Upper lobe of right lung (tissue), 1 donor: ENCODE results near the gene PTBP3. TPM values are rescaled to one million over a fixed set of nuclear protein-coding genes. Genes with fewer than 3 reads are reported as not detected.

ENCODE experiments used
- ATAC-seq: fragments of 200-7000 bp; cut with Tn5 transposase; one replicate; pipeline ENCODE4 v1.9.1; 2020; ENCODE audit warnings: mild to moderate bottlenecking, moderate library complexity
- DNase-seq: peaks from one replicate; pipeline ENCODE4 v3.0.0-alpha.2; 2020
- H3K27ac ChIP-seq: fragments of 200-600 bp; one replicate; pipeline ENCODE4 v1.8.0; 2022
- H3K27me3 ChIP-seq: fragments of 200-600 bp; one replicate; pipeline ENCODE4 v1.8.0; 2022; ENCODE audit warnings: mild to moderate bottlenecking
- H3K36me3 ChIP-seq: fragments of 200-600 bp; one replicate; pipeline ENCODE4 v1.8.0; 2022
- H3K4me1 ChIP-seq: fragments of 200-600 bp; one replicate; pipeline ENCODE4 v1.8.0; 2022
- H3K4me3 ChIP-seq: fragments of 200-600 bp; one replicate; pipeline ENCODE4 v1.8.0; 2022; ENCODE audit warnings: mild to moderate bottlenecking
- H3K9me3 ChIP-seq: fragments of 200-600 bp; one replicate; pipeline ENCODE4 v1.8.0; 2022
- CTCF ChIP-seq: fragments of 200-600 bp; IDR thresholded peaks from one replicate; pipeline ENCODE4 v1.8.0; 2022; ENCODE audit warnings: antibody characterized with exemption
- intact Hi-C: fragments of 100-400 bp; cut with DNase I; formaldehyde crosslinking; loops from one replicate; pipeline ENCODE4 v1.11.0; 2022
- total RNA-seq: library from RNA; stranded (reverse); fragmentation: NEBNext Ultra II Directional; extraction: Animal tissue kit (Norgen Biotek cat#: 25700); gene quantifications from one replicate; pipeline ENCODE4 v1.2.1, GENCODE V29; 2021
- donor health status: DM: no; HTN: yes; CAD: no; lungs with severe emphysema.

Gene PTBP3
- total RNA-seq, 1 donor from 2014 or later, result 77.6 TPM

GRCh38 chr9:112312139-112312538 lies 21.3 kb downstream of the PTBP3 start:
- intact Hi-C loops, result no loop called here
- DNase-seq (no peak), ATAC-seq (no peak)
- H3K36me3 ChIP-seq, result no peaks in the 10 kb centered on the region
- no peak overlapping the region for H3K27ac ChIP-seq
- no peaks in the 10 kb centered on the region for H3K9me3 ChIP-seq
- H3K4me3 ChIP-seq, result no peak overlapping the region
- no peak for TF ChIP-seq CTCF
- H3K4me1 ChIP-seq, result peaks cover 21% of the 10 kb centered on the region
- no peaks in the 10 kb centered on the region for H3K27me3 ChIP-seq

DNA sequence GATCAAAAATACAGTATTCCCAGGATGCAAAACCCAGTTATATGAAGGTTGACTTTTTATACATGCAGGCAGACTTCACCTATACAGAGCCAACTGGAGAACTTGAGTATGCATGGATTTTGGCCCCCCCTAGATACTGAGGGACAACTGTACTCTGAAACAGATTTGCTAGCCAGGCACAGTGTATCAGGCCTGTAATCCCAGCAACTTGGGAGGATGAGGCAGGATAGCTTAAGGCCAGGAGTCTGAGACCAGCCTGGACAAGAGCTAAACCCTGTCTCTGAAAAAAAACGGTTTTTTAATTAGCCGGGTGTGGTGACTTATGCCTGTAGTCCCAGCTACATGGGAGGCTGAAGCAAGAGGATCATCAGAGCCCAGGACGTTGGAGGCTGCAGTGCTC lies 21.9 kb downstream of the PTBP3 start:
- ATAC-seq (no peak), DNase-seq (no peak)
- intact Hi-C loops, result no loop called here
- no peaks in the 10 kb centered on the region for H3K36me3 ChIP-seq
- no peak overlapping the region for H3K4me3 ChIP-seq
- no peak overlapping the region for H3K27ac ChIP-seq
- peaks cover 17% of the 10 kb centered on the region for H3K4me1 ChIP-seq
- TF ChIP-seq CTCF, result no peak
- no peaks in the 10 kb centered on the region for H3K9me3 ChIP-seq
- H3K27me3 ChIP-seq, result no peaks in the 10 kb centered on the region

- H3K27me3 ChIP-seq, result no peaks in the 10 kb centered on the region
- no peak overlapping the region for H3K4me3 ChIP-seq
- DNase-seq (no peak), ATAC-seq (no peak)
- H3K4me1 ChIP-seq, result peaks cover 11% of the 10 kb centered on the region
- no peak for TF ChIP-seq CTCF
- H3K36me3 ChIP-seq, result no peaks in the 10 kb centered on the region
- no peak overlapping the region for H3K27ac ChIP-seq
- no peaks in the 10 kb centered on the region for H3K9me3 ChIP-seq
- intact Hi-C loops, result no loop called here
These were observed 22.6 kb downstream of the PTBP3 start for GRCh38 chr9:112310826-112311225.

- intact Hi-C loops, result no loop called here
- DNase-seq, result no peak
- H3K27ac ChIP-seq, result no peak overlapping the region
- TF ChIP-seq CTCF, result no peak
- ATAC-seq, result no peak
- H3K36me3 ChIP-seq, result no peaks in the 10 kb centered on the region
- no peaks in the 10 kb centered on the region for H3K27me3 ChIP-seq
- H3K9me3 ChIP-seq, result no peaks in the 10 kb centered on the region
- H3K4me3 ChIP-seq, result no peak overlapping the region
- H3K4me1 ChIP-seq, result peaks cover 10% of the 10 kb centered on the region
These were observed 24.8 kb downstream of the PTBP3 start for GRCh38 chr9:112308588-112308987.

DNA sequence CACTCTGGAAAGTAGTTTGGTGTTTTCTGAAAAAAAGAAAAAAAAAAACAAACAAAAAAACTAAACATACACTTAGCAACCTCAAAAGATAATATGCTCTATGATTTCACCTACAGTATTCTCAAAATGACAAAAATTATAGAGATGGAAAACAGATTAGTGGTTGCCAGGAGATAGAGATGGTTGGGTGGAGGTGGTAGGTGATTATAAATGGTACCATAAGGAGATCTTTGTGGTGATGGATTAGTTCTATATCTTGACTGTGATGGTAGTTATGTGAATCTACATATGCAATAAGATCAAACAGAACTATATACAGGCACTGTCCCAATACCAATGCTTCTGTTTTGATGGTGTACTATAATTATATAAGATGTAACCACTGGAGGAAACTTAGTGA lies 32.0 kb downstream of the PTBP3 start:
- Histone ChIP-seq H3K9me3 (no peaks in the 10 kb centered on the region), H3K36me3 (no peaks in the 10 kb centered on the region), H3K4me1 (peaks cover 6% of the 10 kb centered on the region), H3K27me3 (no peaks in the 10 kb centered on the region), H3K27ac (no peak overlapping the region), H3K4me3 (no peak overlapping the region)
- TF ChIP-seq CTCF, result no peak
- DNase-seq (no peak), ATAC-seq (no peak)
- intact Hi-C loops, result no loop called here

- H3K9me3 ChIP-seq, result no peaks in the 10 kb centered on the region
- H3K27ac ChIP-seq, result no peak overlapping the region
- TF ChIP-seq CTCF, result no peak
- intact Hi-C loops, result no loop called here
- no peaks in the 10 kb centered on the region for H3K36me3 ChIP-seq
- ATAC-seq, result peak; percentile 35
- no peak overlapping the region for H3K4me3 ChIP-seq
- no peaks in the 10 kb centered on the region for H3K27me3 ChIP-seq
- H3K4me1 ChIP-seq, result peaks cover 6% of the 10 kb centered on the region
- DNase-seq, result no peak
These were observed 33.9 kb downstream of the PTBP3 start for GRCh38 chr9:112299514-112299913.
